ENCODE measurements around the gene PHYHIPL. TPM values are rescaled to one million over a fixed set of nuclear protein-coding genes. Genes with fewer than 3 reads are reported as not detected.

Gene PHYHIPL
- not detected for total RNA-seq (2021; fragmentation: NEBNext Ultra II Directional; extraction: Animal tissue kit (Norgen Biotek cat#: 25700))
- long read RNA-seq = 0 reads

DNA sequence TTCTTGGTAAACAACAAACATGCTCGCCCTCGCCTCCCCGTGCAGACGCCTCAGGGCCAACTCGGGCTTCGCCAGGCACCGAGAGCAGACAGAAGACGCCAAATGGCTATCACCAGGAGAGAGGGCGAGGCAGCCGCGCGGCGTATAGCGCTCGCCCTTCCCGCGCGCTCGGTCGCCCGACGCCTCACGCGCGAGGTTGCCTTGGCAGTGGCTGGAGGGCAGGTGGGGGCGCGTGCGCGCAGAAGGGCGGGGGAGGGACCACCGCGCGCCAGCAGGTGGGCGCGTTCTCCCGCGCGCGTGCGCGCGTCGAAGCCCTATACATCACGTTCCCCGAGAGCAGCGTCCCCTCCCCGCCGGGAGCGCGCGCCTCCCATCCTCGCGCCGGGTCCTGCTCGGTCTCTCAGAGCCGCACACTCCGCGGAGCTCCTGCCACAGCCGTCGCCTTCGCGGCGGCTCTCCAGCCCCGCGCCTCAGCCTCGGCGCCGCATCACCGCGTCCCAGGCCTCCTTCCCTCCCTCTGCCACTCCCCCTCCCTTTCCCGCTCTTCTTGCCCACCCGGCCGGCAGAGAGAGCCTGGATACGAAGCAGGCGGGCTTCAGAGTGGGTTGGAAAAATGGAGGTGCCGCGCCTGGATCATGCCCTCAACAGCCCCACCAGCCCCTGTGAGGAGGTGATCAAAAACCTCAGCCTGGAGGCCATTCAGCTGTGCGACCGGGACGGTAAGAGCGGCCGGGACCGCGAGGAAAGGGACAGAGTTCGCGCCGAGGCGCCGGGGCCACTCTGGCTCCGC is at the start of gene PHYHIPL:
PHYHIPL (plus strand) TSS at position 403 of the 790 bp plus-strand sequence; CDS start at position 614, 211 bp downstream.
- Mint-ChIP-seq H3K9me3 (peaks cover 4% of the 10 kb centered on the region), H3K4me1 (ENCODE audit: low read depth) (peaks cover 8% of the 10 kb centered on the region), H3K4me3 (no peak within 1 kb of the TSS), H3K27ac (no peak within 1 kb of the TSS), H3K36me3 (ENCODE audit: low read depth) (peaks cover 5% of the 10 kb centered on the region; the same call in 1 of the 2 replicates), H3K27me3 (ENCODE audit: insufficient read depth) (peaks cover 7% of the 10 kb centered on the region; the same call in 1 of the 2 replicates)
- TF ChIP-seq, protein P1, sequence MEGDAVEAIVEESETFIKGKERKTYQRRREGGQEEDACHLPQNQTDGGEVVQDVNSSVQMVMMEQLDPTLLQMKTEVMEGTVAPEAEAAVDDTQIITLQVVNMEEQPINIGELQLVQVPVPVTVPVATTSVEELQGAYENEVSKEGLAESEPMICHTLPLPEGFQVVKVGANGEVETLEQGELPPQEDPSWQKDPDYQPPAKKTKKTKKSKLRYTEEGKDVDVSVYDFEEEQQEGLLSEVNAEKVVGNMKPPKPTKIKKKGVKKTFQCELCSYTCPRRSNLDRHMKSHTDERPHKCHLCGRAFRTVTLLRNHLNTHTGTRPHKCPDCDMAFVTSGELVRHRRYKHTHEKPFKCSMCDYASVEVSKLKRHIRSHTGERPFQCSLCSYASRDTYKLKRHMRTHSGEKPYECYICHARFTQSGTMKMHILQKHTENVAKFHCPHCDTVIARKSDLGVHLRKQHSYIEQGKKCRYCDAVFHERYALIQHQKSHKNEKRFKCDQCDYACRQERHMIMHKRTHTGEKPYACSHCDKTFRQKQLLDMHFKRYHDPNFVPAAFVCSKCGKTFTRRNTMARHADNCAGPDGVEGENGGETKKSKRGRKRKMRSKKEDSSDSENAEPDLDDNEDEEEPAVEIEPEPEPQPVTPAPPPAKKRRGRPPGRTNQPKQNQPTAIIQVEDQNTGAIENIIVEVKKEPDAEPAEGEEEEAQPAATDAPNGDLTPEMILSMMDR (IDR thresholded peaks at IDR 0.05) = no peak
- DNase-seq = no peak

DNA sequence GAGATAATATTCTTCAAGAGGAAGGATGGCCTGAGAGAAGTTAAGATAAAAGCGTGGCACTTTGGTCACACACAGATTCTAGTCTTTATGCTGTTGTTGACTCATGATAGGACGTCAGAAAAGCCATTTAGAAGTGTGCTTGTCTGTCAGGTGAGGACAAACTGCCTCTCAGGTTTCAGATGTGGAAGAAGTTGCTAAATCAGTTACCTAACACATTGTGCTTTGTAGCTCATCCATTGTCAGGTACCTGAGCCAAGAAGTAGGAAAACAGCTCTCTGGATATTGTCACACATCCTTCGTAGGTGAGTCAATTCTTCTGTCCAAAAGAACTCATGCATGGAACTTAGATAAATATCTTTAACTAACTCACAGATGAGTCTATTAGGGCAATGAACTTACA is 49.5 kb upstream of the PHYHIPL start:
- no peak overlapping the region for H3K27ac Mint-ChIP-seq
- peaks cover 3% of the 10 kb centered on the region for H3K27me3 Mint-ChIP-seq (ENCODE audit: insufficient read depth)
- no peaks in the 10 kb centered on the region for H3K9me3 Mint-ChIP-seq
- no peaks in the 10 kb centered on the region for H3K36me3 Mint-ChIP-seq (ENCODE audit: low read depth)
- TF ChIP-seq, protein P1 (IDR thresholded peaks at IDR 0.05) = no peak
- H3K4me1 Mint-ChIP-seq (ENCODE audit: low read depth) = no peaks in the 10 kb centered on the region
- no peak overlapping the region for H3K4me3 Mint-ChIP-seq
- DNase-seq = no peak

DNA sequence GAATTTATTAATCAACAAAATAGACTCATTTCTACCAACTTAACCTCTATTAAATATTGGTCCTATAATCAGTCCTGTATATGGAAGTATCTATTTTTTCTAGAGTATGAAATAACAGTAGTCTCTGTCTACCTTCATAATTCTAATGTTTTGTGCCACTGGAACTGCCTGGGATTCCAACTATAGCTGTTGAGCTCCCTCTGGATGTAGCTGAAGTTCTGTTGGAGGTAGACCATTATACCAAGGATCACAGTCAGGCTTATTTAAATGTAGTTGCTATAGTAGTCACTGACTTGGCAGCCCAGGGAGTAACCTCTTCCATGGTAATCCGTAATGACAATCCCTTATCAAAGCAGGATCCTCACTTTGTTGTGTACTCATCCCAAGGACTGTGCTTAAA is 48.5 kb upstream of the PHYHIPL start:
- no peaks in the 10 kb centered on the region for H3K4me1 Mint-ChIP-seq (ENCODE audit: low read depth)
- TF ChIP-seq, protein P1 (IDR thresholded peaks at IDR 0.05) = no peak

DNA sequence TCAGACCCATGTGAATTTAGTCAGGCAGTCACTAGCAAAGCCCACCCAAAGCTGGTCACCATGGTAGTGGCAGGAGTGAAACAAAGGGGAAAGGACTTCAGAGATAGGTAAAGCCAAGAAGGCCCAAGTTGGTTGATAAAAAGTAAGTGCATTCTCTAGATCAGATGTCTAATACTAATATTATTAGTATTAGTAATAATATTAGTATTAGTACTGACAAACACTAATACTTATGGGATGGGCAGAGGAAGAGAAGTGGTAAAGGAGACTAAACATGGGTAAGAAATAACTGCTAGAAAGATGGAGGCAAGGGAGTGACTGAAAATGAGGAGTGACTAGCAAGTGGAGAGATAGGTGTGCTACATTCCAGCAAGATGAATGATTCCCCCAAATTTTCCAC is 46.6 kb upstream of the PHYHIPL start:
- H3K27ac Mint-ChIP-seq = no peak overlapping the region
- H3K36me3 Mint-ChIP-seq (ENCODE audit: low read depth) = no peaks in the 10 kb centered on the region
- no peaks in the 10 kb centered on the region for H3K4me1 Mint-ChIP-seq (ENCODE audit: low read depth)
- no peak overlapping the region for H3K4me3 Mint-ChIP-seq
- no peak for DNase-seq
- H3K27me3 Mint-ChIP-seq (ENCODE audit: insufficient read depth) = no peaks in the 10 kb centered on the region; the same call in 1 of the 2 replicates
- TF ChIP-seq, protein P1 (IDR thresholded peaks at IDR 0.05) = no peak
- no peaks in the 10 kb centered on the region for H3K9me3 Mint-ChIP-seq

More for the DNA sequence above, 48.5 kb upstream of the PHYHIPL start:
- Mint-ChIP-seq H3K36me3 (ENCODE audit: low read depth) (no peaks in the 10 kb centered on the region), H3K27ac (no peak overlapping the region), H3K27me3 (ENCODE audit: insufficient read depth) (peaks cover 3% of the 10 kb centered on the region), H3K4me3 (no peak overlapping the region), H3K9me3 (no peaks in the 10 kb centered on the region)
- DNase-seq = no peak

DNA sequence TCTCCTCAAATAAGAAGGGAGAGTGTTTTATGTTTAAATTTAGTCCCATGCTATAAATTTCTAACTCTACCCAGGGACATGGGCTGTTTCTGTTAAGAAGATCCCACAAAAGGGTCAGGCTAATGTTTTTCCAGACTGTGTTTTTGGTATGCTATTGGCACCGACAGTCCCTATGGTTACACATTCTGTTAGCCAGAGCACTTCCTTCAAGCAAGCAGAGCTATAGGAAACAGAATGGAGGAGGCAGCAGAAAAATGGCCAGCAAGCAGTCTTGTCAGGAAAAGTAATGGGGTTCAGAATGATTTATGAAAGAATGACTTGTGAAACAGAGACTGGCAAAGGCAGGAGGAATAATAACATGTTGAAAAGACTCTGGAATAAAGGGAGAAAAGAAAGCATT is 44.8 kb upstream of the PHYHIPL start:
- no peaks in the 10 kb centered on the region for H3K36me3 Mint-ChIP-seq (ENCODE audit: low read depth)
- no peak overlapping the region for H3K4me3 Mint-ChIP-seq
- TF ChIP-seq, protein P1 (IDR thresholded peaks at IDR 0.05) = no peak
- no peaks in the 10 kb centered on the region for H3K9me3 Mint-ChIP-seq
- H3K27me3 Mint-ChIP-seq (ENCODE audit: insufficient read depth) = no peaks in the 10 kb centered on the region; the same call in 1 of the 2 replicates
- DNase-seq = no peak
- no peaks in the 10 kb centered on the region for H3K4me1 Mint-ChIP-seq (ENCODE audit: low read depth)
- H3K27ac Mint-ChIP-seq = no peak overlapping the region
